GM18867 (cell line): ENCODE results near the gene MAK.
A peak's percentile ranks its signal among the peaks of the same experiment; 100 is the strongest.
"Not testable (repeated sequence)": the region's sequence is repeated elsewhere in the genome, so short reads cannot be mapped to it uniquely, and the experiment has no call there.

Source experiments
- ATAC-seq: cut with Tn5 transposase; IDR thresholded peaks from one replicate; pipeline ENCODE4 v1.9.1; 2021; ENCODE audit warnings: mild to moderate bottlenecking, moderate library complexity; ENCODE audit not compliant: unreplicated experiment

MAK gene

GRCh38 chr6:10854922-10855632 is 16.7 kb upstream of the MAK start:
- no peak for ATAC-seq

- ATAC-seq, result not testable (repeated sequence)
These were observed 15.5 kb upstream of the MAK start for GRCh38 chr6:10853849-10854300.

GRCh38 chr6:10852361-10852960 is 14.1 kb upstream of the MAK start:
- ATAC-seq, result no peak

GRCh38 chr6:10850728-10851127 is 12.4 kb upstream of the MAK start:
- ATAC-seq, result no peak

GRCh38 chr6:10849901-10850300 is 11.6 kb upstream of the MAK start:
- ATAC-seq, result no peak

GRCh38 chr6:10847684-10848083 is 9.3 kb upstream of the MAK start:
- ATAC-seq, result no peak

- ATAC-seq, result no peak
These were observed 5.2 kb upstream of the MAK start for GRCh38 chr6:10843554-10843953.

GRCh38 chr6:10838794-10839333 is 525 bp upstream of the MAK start:
- peak; percentile 79 for ATAC-seq

- ATAC-seq, result no peak
These were observed 731 bp downstream of the MAK start for GRCh38 chr6:10837622-10837994.

GRCh38 chr6:10837009-10837621 is 1.2 kb downstream of the MAK start:
- ATAC-seq, result no peak

- no peak for ATAC-seq
These were observed 3.5 kb downstream of the MAK start for GRCh38 chr6:10834823-10835222.

GRCh38 chr6:10831609-10832008 is 6.7 kb downstream of the MAK start:
- ATAC-seq, result no peak

- ATAC-seq, result no peak
These were observed 13.5 kb downstream of the MAK start for GRCh38 chr6:10824819-10825218.

GRCh38 chr6:10824297-10824696 is 14.0 kb downstream of the MAK start:
- ATAC-seq, result no peak

GRCh38 chr6:10814176-10814575 is 24.2 kb downstream of the MAK start:
- not testable (repeated sequence) for ATAC-seq

GRCh38 chr6:10809098-10809497 is 29.2 kb downstream of the MAK start:
- ATAC-seq, result no peak

- no peak for ATAC-seq
These were observed 30.0 kb downstream of the MAK start for GRCh38 chr6:10808376-10808775.

- peak; percentile 93 for ATAC-seq
These were observed 37.0 kb downstream of the MAK start for GRCh38 chr6:10801224-10801848.

GRCh38 chr6:10800810-10801209 is 37.5 kb downstream of the MAK start:
- ATAC-seq, result no peak

- no peak for ATAC-seq
These were observed 44.1 kb downstream of the MAK start for GRCh38 chr6:10794239-10794638.

GRCh38 chr6:10793695-10794094 is 44.6 kb downstream of the MAK start:
- no peak for ATAC-seq

GRCh38 chr6:10793035-10793434 is 45.3 kb downstream of the MAK start:
- ATAC-seq, result no peak
